Activated CD4-positive, alpha-beta T cell treated with anti-CD3 and anti-CD28 coated beads for 4 hours (primary cell): ENCODE measurements around the gene PGM2L1.

Source experiments
- DNase-seq, 2 donors: peaks; one replicate each; pipeline ENCODE4 v3.0.0-alpha.2; 2020

PGM2L1 gene

GRCh38 chr11:74288161-74288560 lies 110.1 kb downstream of the PGM2L1 start:
- no peak for DNase-seq

DNA sequence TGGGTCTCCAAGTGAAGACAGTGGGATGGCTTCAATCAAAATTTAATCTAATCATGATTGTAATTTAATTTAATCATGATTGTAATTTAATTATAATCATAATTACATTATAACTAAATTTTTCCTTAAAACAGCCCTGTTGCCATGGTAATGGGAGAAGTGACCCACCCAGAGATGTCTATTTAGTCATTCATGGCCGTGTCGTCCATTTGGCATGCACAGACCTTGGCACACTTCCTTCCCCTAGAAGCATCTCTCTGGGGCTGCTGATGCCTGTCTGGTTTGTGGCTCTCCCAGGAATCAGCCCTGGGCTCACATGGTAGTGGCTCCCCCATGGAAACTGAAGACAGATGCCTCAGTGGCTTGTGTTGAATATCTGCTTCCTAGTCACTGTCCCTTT lies 113.8 kb downstream of the PGM2L1 start:
- DNase-seq, result no peak

- no peak for DNase-seq
Measured at GRCh38 chr11:74283580-74284180, 114.6 kb downstream of the PGM2L1 start.

DNA sequence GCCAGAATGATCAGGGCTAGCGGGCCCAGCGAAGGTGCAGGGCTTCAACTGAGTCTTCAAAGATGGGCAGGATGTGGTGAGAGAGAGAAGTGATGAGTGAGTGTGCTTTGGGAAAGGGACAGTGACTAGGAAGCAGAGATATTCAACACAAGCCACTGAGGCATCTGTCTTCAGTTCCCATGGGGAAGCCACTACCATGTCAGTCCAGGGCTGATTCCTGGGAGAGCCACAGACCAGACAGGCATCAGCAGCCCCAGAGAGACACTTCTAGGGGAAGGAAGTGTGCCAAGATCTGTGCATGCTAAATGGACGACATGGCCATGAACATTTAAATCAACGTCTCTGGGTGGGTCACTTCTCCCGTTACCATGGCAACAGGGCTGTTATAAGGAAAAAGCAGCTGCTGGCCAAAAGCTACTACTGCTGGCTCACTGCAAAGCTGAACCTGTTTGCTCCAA lies 115.3 kb downstream of the PGM2L1 start:
- no peak for DNase-seq

DNA sequence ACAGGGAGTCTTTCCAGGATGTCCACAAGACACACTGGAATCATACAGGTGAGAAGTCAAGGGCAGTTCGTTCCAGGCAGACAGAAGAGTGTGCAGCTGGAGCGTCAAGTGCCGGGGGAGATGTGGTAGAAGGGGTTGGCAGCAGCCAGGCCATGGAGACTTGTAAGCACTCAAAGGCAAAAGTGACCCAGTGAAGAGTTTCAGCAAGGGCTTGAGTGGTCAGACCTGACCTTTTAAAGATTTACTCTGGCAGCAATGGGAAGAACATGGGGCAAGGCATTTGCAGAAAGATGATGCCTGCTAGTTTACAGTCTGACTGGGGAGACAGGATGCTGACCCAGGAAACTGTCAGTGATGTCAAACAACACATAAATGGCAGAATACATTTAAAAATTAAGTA lies 115.8 kb downstream of the PGM2L1 start:
- no peak for DNase-seq

- DNase-seq, result no peak
Measured at GRCh38 chr11:74280494-74280893, 117.7 kb downstream of the PGM2L1 start.
